Right atrium auricular region (tissue), 2 donors: ENCODE measurements around the gene GRIK1. TPM values are rescaled to one million over a fixed set of nuclear protein-coding genes. Genes with fewer than 3 reads are reported as not detected.

Experiments used
- DNase-seq: peaks from one replicate; pipeline ENCODE4 v3.0.0-alpha.2; 2019; ENCODE audit warnings: low spot score
- H3K27ac ChIP-seq, 2 donors: fragments of 200-600 bp; sonication (generic); 1 replicate in 1 of 2; 2 replicates in 1 of 2; pipeline ENCODE4 v1.5.1; 2016 to 2019
- H3K27me3 ChIP-seq, 2 donors: fragments of 200-600 bp; sonication (generic); one replicate each; pipeline versions ENCODE4 v1.5.1 to v1.6.0; 2017 to 2019
- H3K36me3 ChIP-seq: fragments of 200-600 bp; sonication (generic); one replicate; pipeline ENCODE4 v1.5.1; 2016
- H3K4me1 ChIP-seq, 2 donors: fragments of 200-600 bp; sonication (generic); one replicate each; pipeline versions ENCODE4 v1.5.1 to v1.6.0; 2017 to 2019
- H3K4me3 ChIP-seq, 2 donors: fragments of 200-600 bp; sonication (generic); 1 replicate in 1 of 2; 2 replicates in 1 of 2; pipeline ENCODE4 v1.5.1; 2017 to 2019; ENCODE audit warnings: mild to moderate bottlenecking in 1 of 2, moderate library complexity in 1 of 2
- H3K9me3 ChIP-seq, 2 donors: fragments of 200-600 bp; sonication (generic); one replicate each; pipeline ENCODE4 v1.5.1; 2019
- total RNA-seq, 2 donors: library from RNA; depleted of rRNA; stranded (reverse); fragments of >200 nt; gene quantifications; one replicate each; pipeline ENCODE4 v1.1.0, GENCODE V29; 2016
- TF ChIP-seq, protein P1 (sequence below), 2 donors: fragments of 200-600 bp; sonication (generic); IDR thresholded peaks; one replicate each; pipeline ENCODE4 v1.5.1; 2019; ENCODE audit warnings: antibody characterized with exemption in 2 of 2

The GRIK1 gene
- total RNA-seq, 2 donors from 2014 or later, result not detected

DNA sequence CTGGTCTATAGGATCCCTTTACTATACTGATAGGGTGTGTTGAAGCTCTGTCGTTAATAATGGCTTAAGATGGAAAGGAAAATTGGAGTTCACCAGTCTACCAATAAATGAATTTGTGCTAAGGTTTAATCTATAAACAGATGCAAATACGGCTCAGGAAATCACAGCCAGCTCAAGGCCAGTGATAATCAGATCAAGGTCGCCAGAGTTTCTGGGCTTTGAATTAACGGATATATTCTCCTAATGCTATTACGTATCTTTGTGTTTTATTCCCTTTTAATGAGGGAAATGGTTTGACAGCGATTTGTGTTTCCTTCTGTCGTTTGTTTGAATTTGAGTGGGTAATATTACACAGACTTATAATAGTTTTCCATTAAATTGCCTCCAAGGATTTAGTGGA lies 361.5 kb downstream of the GRIK1 start:
- Histone ChIP-seq H3K27ac (no peak overlapping the region), H3K9me3 (no peaks in the 10 kb centered on the region), H3K27me3 (no peaks in the 10 kb centered on the region), H3K36me3 (no peaks in the 10 kb centered on the region), H3K4me3 (no peak overlapping the region), H3K4me1 (no peaks in the 10 kb centered on the region)
- TF ChIP-seq, protein P1, sequence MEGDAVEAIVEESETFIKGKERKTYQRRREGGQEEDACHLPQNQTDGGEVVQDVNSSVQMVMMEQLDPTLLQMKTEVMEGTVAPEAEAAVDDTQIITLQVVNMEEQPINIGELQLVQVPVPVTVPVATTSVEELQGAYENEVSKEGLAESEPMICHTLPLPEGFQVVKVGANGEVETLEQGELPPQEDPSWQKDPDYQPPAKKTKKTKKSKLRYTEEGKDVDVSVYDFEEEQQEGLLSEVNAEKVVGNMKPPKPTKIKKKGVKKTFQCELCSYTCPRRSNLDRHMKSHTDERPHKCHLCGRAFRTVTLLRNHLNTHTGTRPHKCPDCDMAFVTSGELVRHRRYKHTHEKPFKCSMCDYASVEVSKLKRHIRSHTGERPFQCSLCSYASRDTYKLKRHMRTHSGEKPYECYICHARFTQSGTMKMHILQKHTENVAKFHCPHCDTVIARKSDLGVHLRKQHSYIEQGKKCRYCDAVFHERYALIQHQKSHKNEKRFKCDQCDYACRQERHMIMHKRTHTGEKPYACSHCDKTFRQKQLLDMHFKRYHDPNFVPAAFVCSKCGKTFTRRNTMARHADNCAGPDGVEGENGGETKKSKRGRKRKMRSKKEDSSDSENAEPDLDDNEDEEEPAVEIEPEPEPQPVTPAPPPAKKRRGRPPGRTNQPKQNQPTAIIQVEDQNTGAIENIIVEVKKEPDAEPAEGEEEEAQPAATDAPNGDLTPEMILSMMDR (IDR thresholded peaks at IDR 0.05), result no peak
- no peak for DNase-seq

DNA sequence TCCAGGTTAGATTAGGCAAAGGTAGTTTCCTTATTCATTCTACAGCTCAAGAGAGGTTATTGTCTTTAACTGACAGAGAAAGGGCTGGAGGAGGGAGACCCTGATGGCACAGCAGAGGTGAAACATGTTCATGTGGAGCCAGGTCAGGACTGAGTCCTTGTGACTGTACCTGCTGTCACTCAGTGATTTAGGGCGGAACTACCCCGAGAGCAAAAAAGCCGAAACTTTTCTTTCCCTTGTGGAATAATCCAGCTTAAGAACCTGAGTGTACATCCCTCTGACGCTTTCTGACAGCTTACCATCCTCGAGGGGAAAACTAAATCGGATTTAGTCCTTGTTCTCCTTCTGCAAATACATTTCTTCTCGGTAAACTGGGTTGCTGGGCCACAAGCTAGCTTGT lies 367.8 kb downstream of the GRIK1 start:
- Histone ChIP-seq H3K27ac (no peak overlapping the region), H3K27me3 (no peaks in the 10 kb centered on the region), H3K4me1 (no peaks in the 10 kb centered on the region), H3K9me3 (no peaks in the 10 kb centered on the region), H3K36me3 (no peaks in the 10 kb centered on the region), H3K4me3 (no peak overlapping the region)
- no peak for DNase-seq
- TF ChIP-seq, protein P1 (IDR thresholded peaks at IDR 0.05), result no peak

DNA sequence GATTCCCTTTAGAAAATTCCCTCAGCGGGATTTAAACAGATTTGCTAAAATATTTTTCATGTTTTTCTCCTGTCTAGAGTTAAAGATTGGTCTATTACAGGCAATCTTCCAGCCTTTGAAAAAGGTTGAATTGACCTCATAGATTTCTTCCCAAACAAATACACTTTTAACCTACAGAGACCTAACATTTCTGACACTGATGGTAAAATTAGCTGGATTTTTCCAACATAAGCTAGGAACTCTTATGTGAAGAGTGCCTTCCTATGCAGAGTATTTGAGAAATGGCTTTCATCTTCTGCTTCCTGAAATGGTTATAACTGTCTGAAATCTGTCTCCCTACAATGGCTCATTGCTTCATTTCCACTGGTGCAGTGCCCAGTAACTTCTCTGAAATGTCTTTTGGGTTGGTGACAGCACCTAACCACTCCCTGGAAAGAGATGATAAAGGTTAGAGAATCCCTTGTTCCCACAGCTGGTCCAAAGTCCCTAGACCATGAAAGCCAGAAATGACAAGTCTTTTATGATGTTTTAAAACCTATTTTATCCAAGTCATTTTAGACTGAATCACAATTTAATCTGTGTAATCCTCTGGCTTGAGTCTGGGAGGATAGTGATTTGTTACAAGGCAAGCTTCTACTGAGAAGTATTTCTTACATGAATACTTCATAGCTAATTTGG lies 371.6 kb downstream of the GRIK1 start:
- Histone ChIP-seq H3K36me3 (no peaks in the 10 kb centered on the region), H3K4me3 (no peak overlapping the region), H3K9me3 (no peaks in the 10 kb centered on the region), H3K4me1 (no peaks in the 10 kb centered on the region), H3K27ac (no peak overlapping the region), H3K27me3 (no peaks in the 10 kb centered on the region)
- TF ChIP-seq, protein P1 (IDR thresholded peaks at IDR 0.05), result no peak
- no peak for DNase-seq

DNA sequence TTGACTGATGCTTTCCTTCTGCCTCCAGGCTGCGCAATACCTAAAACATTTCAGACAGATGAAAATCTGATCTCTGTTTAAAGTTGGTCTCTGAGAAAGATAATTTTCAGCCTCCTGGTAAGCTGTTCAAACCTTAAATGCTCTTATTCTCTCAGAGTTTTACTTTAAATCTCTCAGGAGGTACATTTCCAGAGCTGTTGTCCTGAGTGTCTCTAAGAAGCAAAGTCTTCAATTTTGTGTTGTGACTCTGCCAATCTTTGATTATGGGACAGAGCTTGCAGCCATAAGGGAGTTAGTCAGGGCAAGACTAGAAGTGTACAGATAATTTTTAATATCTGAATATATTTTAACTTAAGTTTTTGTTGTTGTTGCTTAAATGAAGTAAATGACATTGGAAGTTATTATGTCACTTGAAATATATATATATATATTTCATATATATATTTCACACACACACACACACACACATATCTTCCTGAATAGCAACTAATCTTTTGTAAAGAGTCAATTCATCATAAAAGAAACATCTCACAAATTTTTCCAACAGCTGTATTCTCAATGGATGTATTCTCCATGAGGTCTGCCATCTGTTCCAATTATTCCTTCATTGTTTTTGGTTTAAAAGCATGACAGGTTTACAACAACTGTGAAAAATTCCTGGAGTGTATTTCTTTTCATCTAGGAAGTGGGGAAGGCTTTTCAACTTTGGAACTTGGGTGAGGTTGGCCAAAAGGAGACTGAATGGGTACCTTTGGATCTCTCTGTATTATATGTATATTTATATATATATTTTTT lies 381.7 kb downstream of the GRIK1 start:
- Histone ChIP-seq H3K27ac (no peak overlapping the region), H3K27me3 (no peaks in the 10 kb centered on the region)
- TF ChIP-seq, protein P1 (IDR thresholded peaks at IDR 0.05), result no peak

DNA sequence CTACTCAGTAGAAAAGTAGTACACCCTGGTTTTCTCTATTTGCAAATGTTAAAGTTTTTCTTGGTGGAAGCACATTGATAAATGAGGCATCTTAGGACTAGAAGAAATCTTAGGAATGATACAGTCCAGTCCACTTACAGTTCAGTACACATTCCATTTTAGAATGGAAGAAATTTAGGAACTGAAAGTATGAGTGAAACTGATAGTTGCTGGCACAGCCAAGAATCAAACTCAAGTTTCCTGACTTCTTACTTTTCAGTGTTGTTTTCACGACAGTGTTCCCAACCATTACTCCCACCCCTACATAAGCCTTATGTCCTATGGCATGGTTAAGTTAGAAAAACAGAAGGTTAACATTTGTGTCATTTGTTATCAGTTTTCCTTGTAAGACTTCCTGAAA lies 382.6 kb downstream of the GRIK1 start:
- H3K4me1 ChIP-seq, result no peaks in the 10 kb centered on the region
- no peaks in the 10 kb centered on the region for H3K27me3 ChIP-seq
- H3K4me3 ChIP-seq, result no peak overlapping the region
- no peaks in the 10 kb centered on the region for H3K9me3 ChIP-seq
- no peak overlapping the region for H3K27ac ChIP-seq
- no peaks in the 10 kb centered on the region for H3K36me3 ChIP-seq
- no peak for DNase-seq
- TF ChIP-seq, protein P1 (IDR thresholded peaks at IDR 0.05), result no peak

More for the DNA sequence above, 381.7 kb downstream of the GRIK1 start:
- Histone ChIP-seq H3K4me1 (no peaks in the 10 kb centered on the region), H3K9me3 (no peaks in the 10 kb centered on the region), H3K36me3 (no peaks in the 10 kb centered on the region), H3K4me3 (no peak overlapping the region)
- DNase-seq, result no peak
